GM19397 (cell line): ENCODE measurements around the gene ZNF737.
"Not testable (repeated sequence)": the region's sequence is repeated elsewhere in the genome, so short reads cannot be mapped to it uniquely, and the experiment has no call there.

Source experiments
- ATAC-seq: cut with Tn5 transposase; IDR thresholded peaks from one replicate; pipeline ENCODE4 v1.9.1; 2021; ENCODE audit warnings: mild to moderate bottlenecking, moderate library complexity; ENCODE audit not compliant: unreplicated experiment

Gene ZNF737

DNA sequence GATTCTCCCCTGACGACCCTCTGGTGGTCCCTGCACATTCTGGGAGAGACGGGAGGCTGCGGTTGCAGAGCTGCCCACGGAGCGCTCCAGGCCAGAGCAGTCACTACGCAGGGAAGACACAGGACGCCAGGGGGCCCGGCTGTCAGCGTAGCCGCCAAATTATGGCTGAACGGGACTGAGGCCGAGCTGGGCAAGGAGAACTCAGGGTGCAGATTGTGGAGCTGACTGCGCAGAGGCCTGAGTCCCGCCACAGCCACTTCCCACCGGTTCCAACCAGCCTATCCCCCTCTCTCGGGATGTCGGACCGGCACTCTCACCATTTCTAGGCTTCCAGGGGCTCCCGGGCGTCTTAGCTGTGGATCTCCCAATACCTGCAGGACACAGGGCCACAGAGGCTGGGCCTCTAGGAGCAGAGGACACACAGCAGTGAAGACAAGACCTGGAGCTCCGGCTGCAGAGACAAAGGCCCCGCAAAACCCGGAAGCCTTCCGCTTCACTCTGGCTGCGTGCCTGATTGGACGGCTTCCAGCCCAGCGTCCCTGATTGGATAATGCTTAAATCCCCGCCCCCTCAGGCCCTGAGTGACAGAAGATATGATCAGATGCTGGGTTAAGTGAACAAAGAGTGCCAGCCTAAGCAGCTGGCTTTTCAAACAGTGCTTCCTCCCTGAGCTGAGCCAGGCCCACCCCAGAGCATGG lies at the start of gene ZNF737:
ZNF737 (minus strand) TSS at position 461 of the 698 bp plus-strand sequence; CDS start at position 320, 141 bp downstream.
- ATAC-seq = peak; percentile 97

DNA sequence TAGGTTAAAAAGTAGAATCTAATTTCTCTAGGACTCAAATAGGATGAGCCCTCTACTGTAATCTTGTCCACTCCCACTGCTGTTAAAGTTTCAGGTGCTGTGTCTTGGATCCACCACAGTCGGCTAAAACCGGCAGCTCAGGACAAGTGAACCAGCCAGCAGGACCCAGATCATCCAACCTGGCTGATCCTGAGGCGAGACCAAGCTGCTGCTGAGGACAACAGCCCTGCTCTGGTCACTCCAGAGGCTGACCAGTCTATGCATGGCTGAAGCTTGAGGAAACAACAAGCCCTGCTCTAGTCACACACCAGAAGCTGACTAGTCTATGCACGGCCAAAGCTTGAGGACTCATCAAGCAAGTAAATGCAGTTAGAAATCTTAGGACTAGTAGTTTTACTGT lies 49.4 kb upstream of the ZNF737 start:
- ATAC-seq = not testable (repeated sequence)

DNA sequence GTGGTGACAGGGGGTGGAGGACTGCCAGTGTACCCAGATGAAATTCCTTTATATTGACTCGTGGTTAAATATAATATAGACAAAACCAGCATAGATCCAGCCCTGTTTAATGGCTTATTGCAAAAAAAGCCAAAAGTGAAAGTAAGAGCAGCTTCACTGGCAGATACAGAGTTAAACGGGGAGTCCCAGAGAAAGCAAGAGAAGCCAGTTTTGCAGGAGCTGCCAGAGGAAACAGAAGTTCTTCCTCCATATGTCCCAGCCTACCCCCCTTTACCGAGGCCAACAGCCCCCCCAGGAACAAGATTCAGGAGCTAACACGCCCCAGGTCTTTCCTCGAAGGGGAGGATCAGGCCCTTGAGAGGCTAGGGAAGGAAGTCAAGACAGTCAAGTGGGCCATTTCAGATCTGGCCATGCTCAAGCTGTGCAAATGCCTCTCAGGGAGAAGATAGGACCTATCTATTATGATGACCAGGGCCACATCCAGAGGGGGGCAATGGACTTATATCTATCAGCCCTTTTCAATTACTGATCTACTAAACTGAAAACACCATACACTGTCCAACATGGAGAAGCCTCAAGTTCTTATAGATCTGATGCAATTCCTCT lies 47.2 kb upstream of the ZNF737 start:
- ATAC-seq = no peak

GRCh38 chr19:20611866-20612265 lies 46.3 kb upstream of the ZNF737 start:
- ATAC-seq = no peak

DNA sequence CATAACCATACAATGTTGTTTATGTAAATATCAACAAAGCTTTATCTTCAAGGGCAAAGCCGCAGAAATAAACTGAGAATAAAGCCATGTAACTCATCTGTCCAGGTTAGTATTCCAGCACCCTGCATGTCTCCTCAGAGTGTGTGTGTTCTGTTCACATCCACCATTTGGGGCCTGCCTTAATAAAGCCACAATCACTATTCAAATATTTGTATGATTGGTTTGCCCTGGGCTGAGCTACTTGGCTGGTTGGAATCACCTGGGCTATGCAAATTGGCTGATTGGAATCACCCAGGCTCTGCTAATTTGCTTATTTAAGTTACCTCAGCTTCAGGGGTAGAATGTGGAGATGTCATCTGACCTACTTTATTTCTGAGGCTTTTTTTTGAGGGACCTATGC lies 42.4 kb upstream of the ZNF737 start:
- no peak for ATAC-seq

GRCh38 chr19:20558571-20558970 lies 7.0 kb downstream of the ZNF737 start:
- no peak for ATAC-seq

GRCh38 chr19:20558011-20558410 lies 7.6 kb downstream of the ZNF737 start:
- ATAC-seq = no peak

- not testable (repeated sequence) for ATAC-seq
Measured at GRCh38 chr19:20544667-20545333, 20.8 kb downstream of the ZNF737 start.

DNA sequence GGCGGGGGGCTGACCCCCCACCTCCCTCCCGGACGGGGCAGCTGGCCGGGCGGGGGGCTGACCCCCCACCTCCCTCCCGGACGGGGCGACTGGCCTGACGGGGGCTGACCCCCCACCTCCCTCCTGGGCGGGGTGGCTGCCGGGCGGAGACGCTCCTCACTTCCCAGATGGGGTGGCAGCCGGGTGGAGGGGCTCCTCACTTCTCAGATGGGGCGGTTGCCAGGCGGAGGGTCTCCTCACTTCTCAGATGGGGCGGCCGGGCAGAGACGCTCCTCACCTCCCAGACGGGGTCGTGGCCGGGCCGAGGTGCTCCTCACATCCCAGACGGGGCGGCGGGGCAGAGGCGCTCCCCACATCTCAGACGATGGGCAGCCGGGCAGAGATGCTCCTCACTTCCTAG lies 35.3 kb downstream of the ZNF737 start:
- not testable (repeated sequence) for ATAC-seq

- ATAC-seq = no peak
Measured at GRCh38 chr19:20513189-20513904, 52.2 kb downstream of the ZNF737 start.

- no peak for ATAC-seq
Measured at GRCh38 chr19:20503476-20503875, 62.1 kb downstream of the ZNF737 start.
